HCEC 1CT (cell line): ENCODE results near the gene TRMT10C.
"Not testable (repeated sequence)": the region's sequence is repeated elsewhere in the genome, so short reads cannot be mapped to it uniquely, and the experiment has no call there.

Source experiments
- DNase-seq: peaks from one replicate; pipeline ENCODE4 v3.0.0-alpha.2; 2017

Gene TRMT10C

DNA sequence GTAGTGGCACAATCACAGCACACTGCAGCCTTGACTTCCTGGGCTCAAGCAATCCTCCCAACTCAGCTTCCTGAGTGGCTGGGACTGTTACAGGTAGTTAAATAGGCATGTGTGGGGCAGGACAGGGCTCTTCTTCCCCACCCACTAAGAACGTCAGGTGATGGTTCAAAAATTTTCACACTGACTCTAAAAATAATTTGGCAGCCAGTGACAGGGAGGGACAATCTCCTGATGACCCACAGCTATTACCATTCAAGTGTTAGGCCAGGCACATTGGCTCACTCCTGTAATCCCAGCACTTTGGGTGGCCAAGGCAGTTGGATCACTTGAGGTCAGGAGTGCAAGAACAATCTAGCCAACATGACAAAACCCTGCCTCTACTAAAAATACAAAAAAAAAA is 12.2 kb upstream of the TRMT10C start:
- DNase-seq = no peak

DNA sequence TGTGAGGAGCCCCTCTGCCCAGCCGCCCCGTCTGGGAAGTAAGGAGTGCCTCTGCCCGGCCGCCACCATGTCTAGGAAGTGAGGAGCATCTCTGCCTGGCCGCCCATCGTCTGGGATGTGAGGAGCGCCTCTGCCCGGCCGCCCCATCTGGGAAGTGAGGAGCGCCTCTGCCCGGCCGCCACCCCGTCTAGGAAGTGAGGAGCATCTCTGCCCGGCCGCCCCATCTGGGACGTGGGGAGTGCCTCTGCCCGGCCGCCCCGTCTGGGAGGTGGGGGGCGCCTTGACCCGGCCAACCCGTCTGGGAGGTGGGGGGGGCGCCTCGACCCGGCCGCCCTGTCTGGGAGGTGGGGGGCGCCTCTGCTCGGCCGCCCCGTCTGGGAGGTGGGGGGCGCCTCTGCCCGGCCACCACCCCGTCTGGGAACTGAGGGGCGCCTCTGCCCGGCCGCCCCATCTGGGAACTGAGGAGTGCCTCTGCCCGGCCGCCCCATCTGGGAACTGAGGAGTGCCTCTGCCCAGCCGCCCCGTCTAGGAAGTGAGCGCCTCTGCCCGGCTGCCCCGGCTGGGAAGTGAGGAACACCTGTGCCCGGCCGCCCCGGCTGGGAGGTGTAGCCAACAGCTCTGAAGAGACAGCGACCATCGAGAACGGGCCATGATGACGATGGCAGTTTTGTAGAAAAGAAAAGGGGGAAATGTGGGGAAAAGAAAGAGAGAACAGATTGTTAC is 10.1 kb upstream of the TRMT10C start:
- DNase-seq = not testable (repeated sequence)

GRCh38 chr3:101553381-101553780 is 8.3 kb upstream of the TRMT10C start:
- DNase-seq = not testable (repeated sequence)

DNA sequence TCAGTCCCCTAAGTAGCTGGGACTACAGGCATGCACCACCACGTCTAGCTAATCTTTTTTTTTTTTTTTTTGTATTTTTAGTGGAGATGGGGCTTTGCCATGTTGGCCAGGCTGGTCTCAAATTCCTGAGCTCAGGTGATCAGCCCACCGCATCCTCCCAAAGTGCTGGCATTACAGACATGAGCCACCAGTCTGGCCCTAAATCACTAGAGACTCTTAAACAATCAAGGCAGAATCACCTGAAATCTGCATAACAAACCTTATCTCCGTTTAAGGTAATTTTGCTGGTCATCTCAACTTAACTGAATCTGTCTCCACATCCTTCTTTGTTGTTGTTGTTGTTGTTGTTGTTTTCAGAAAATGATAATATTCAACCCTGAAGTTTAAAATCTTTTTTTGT is 5.6 kb upstream of the TRMT10C start:
- no peak for DNase-seq

DNA sequence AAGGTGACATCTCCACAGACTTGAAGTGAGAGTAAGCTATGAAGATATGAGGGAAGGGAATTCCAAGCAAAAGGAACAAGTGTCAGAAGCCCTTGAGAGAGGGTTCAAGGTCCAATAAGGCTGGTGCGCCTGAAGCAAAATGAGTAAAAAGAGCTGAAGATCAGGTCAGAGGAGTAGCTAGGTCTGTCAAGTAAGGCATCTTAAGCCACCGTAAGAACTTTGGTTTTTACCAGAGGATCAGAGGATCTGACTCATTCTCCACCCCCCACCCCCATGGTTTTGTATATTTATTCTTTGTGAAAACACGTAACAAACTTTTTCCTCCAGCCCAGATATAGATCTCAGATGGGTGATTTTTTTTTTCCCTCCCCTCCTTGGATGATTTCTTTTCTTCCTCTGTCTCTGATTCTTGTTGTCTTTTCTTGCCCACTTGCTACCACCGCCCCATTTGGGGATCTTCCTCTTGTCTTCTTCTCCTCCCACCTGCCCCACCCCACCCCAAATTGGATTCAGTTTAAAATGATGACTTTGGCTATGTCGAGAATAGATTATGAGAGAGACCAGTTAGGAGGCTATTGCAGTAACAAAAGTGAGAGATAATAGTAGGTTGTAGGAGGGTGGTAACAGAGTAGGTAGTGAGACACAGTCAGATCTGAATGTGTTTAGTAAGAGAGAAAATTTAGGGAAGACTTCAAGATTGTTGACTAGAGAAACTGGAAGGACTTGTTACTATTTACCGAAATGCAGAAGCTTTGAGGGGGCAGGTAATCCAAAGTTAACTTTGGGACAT is 6.1 kb downstream of the TRMT10C start:
- peak; percentile 38 for DNase-seq

- DNase-seq = no peak
Measured at GRCh38 chr3:101571028-101571895, 9.6 kb downstream of the TRMT10C start.

GRCh38 chr3:101573449-101574387 is 12.1 kb downstream of the TRMT10C start, which contains the start of gene PCNP:
PCNP (plus strand) TSS chr3:101574180; CDS start chr3:101574216, 36 bp downstream.
- DNase-seq = peak; percentile 99

DNA sequence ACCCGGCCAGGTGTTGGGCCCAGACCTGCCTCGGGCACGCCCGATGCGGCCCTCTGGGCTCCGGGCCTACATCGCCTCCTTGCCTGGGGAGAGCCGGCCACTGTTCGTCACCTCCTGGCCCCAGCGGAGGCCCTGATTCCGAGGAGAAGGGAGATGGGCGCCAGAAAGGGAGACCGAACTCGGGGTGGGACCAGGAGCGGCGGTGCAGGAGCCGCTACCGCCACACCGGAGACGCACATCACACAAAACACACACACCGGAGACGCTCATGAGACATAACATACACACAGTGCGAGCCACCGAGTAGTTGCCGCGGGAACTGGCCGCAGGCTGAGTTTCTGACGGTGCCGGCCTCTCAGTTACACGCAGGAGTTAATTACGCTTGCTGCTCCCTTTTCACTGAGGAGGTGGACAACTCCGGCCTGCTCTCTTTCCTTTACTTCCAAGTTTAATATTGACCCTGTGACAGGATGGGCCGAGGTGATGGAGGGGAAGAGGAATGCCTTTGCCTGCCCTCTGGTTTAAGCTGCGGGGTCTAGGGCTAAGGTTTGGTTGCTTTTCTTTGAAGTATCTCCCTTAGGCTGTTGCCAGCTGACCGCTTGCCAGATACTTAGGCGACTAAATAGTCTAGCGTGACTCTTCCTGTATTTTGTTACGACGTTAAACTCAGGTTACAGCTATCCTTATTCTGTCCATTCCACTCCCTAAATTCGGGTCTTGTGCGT is 12.9 kb downstream of the TRMT10C start:
- peak; percentile 55 for DNase-seq

DNA sequence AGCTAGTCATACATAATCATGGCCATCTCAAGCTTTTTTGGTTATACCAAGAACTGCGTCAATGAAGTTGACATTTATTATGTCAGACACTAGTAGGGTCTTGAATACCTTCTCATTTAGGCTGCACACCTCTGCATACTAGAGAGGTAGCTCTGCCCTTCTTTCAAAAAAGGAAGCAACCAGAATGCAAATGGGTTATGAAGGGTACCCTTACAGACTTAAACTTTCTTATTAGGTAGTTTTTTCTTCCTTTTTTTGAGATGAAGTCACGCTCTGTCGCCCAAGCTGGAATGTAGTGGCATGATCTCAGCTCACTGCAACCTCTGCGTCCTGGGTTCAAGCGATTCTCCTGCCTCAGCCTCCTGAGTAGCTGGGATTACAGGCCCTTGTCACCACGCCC is 15.6 kb downstream of the TRMT10C start:
- DNase-seq = no peak

- DNase-seq = no peak
Measured at GRCh38 chr3:101588616-101589015, 26.9 kb downstream of the TRMT10C start.

GRCh38 chr3:101591071-101591470 is 29.4 kb downstream of the TRMT10C start:
- DNase-seq = no peak

- no peak for DNase-seq
Measured at GRCh38 chr3:101602731-101603130, 41.1 kb downstream of the TRMT10C start.

DNA sequence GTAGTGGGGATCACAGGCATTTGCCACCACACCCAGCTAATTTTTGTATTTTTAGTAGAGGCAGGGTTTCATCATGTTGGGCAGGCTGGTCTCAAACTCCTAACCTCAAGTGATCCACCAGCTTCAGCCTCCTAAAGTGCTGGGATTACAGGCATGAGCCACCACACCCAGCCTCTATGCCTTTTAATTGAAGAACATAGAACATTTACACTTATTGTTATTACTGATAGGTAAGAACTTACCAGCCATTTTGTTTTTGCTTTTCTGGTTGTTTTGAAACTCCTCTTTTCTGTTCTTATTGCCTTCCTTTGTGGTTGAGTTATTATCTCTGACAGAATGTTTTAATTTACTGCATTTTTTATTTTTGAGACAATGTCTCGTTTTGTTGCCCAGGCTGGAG is 41.5 kb downstream of the TRMT10C start:
- DNase-seq = no peak

DNA sequence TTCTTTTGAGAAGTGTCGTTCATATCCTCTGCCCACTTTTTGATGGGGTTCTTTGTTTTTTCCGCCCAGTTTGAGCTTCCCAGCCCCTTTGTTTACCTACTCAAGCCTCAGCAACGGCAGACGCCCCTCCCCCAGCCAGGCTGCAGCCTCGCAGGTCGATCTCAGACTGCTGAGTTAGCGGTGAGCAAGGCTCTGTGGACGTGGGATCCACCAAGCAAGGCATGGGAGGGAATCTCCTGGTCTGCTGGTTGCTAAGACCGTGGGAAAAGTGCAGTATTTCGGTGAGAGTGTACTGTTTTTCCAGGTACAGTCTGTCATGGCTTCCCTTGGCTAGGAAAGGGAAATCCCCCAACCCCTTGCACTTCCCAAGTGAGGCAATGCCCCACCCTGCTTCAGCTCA is 43.7 kb downstream of the TRMT10C start:
- not testable (repeated sequence) for DNase-seq

DNA sequence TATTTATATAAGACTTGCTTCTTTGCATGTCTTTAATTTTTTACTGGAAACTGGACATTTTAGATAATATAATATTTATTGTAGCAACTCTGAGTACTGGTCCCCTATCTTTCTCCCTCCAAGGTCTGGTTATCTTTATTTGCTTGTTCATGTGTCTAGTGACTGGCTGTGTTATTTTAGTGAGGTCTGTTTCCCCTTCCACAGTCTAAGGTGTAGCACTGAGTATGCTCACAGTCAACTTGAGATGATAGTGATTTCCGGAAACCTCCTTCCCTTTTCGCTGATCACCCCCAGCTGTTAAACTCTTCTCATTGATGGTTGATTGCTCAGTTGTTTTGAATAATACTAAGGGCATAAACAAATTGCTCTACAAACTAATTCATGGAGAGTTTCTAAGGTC is 49.4 kb downstream of the TRMT10C start:
- DNase-seq = no peak

- not testable (repeated sequence) for DNase-seq
Measured at GRCh38 chr3:101613014-101613413, 51.3 kb downstream of the TRMT10C start.

DNA sequence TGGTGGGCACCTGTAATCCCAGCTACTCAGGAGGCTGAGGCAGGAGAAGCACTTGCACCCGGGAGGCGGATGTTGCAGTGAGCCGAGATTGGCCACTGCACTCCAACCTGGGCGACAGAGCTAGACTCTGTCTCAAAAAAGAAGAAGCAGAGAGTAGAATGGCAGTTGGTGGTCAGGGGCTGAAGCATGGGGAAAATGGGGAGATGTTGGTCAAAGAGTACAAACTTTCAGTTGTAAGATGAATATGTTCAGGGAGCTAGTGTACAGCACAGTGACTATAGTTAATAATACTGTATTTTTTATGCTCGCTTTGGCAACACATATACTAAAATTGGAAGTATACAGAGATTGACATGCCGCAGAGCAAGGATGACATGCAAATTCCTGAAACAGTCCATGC is 53.9 kb downstream of the TRMT10C start:
- no peak for DNase-seq
